Neural progenitor cell (in vitro differentiated cells): ENCODE results near the gene COL7A1.

ENCODE experiments used
- EZH2 ChIP-seq: fragments of 200-600 bp; sonication (generic); IDR thresholded peaks from 2 replicates; pipeline ENCODE4 v1.6.1; 2017; ENCODE audit warnings: antibody characterized with exemption, mild to moderate bottlenecking, moderate library complexity
- EZH2phosphoT487 ChIP-seq: fragments of 200-600 bp; sonication (generic); IDR thresholded peaks from 2 replicates; pipeline ENCODE4 v1.6.1; 2017; ENCODE audit warnings: antibody characterized with exemption
- TF ChIP-seq, protein P1 (sequence below): fragments of 200-600 bp; sonication (generic); IDR thresholded peaks from 2 replicates; pipeline ENCODE4 v1.5.1; 2017; ENCODE audit warnings: antibody characterized with exemption, mild to moderate bottlenecking

DNA sequence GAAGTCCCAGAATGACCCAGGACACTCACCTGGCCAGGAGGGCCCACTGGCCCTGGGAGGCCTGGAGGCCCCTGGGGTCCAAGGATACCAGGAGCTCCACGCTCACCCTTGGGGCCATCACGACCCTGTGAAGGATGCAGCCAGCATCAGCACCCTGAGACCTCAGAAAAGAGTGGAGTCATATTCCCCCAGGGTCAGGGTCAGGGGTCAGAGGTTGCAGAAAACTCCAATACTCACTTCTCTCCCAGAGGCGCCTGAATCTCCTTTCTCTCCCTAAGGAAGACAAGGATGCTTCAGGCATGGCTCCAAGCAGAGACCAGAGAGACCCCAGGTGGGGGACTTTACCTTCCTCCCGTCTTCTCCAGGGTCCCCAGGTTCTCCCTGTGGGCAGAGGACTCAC, 18.5 kb downstream of the COL7A1 start:
- TF ChIP-seq, protein P1, sequence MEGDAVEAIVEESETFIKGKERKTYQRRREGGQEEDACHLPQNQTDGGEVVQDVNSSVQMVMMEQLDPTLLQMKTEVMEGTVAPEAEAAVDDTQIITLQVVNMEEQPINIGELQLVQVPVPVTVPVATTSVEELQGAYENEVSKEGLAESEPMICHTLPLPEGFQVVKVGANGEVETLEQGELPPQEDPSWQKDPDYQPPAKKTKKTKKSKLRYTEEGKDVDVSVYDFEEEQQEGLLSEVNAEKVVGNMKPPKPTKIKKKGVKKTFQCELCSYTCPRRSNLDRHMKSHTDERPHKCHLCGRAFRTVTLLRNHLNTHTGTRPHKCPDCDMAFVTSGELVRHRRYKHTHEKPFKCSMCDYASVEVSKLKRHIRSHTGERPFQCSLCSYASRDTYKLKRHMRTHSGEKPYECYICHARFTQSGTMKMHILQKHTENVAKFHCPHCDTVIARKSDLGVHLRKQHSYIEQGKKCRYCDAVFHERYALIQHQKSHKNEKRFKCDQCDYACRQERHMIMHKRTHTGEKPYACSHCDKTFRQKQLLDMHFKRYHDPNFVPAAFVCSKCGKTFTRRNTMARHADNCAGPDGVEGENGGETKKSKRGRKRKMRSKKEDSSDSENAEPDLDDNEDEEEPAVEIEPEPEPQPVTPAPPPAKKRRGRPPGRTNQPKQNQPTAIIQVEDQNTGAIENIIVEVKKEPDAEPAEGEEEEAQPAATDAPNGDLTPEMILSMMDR = no peak
- no peak for TF ChIP-seq EZH2
- TF ChIP-seq EZH2phosphoT487 = no peak
